IPS-20b (cell line): Measurements from ENCODE around the gene SIPA1.

ENCODE experiments used
- H3K27ac ChIP-seq: one replicate; pipeline ENCODE4 v1.5.1; 2013; ENCODE audit warnings: low read length
- H3K27me3 ChIP-seq: 2 replicates; pipeline ENCODE4 v1.6.1; 2013; ENCODE audit warnings: mild to moderate bottlenecking, low read length, inconsistent platforms; ENCODE audit not compliant: insufficient read depth
- H3K36me3 ChIP-seq: 2 replicates; pipeline ENCODE4 v1.6.1; 2013; ENCODE audit warnings: low read depth, mild to moderate bottlenecking, inconsistent platforms, low read length, moderate library complexity; ENCODE audit not compliant: insufficient read depth
- H3K4me1 ChIP-seq: 2 replicates; pipeline ENCODE4 v1.6.1; 2013; ENCODE audit warnings: mild to moderate bottlenecking, control low read depth, inconsistent platforms, low read length, moderate library complexity; ENCODE audit not compliant: insufficient read depth
- H3K4me3 ChIP-seq: 2 replicates; pipeline ENCODE4 v1.5.1; 2013; ENCODE audit warnings: mild to moderate bottlenecking, low read length, inconsistent platforms
- H3K9ac ChIP-seq: 2 replicates; pipeline ENCODE4 v1.6.1; 2013; ENCODE audit warnings: low read depth, mild to moderate bottlenecking, inconsistent platforms, low read length, moderate library complexity
- H3K9me3 ChIP-seq: 2 replicates; pipeline ENCODE4 v1.6.1; 2013; ENCODE audit warnings: mild to moderate bottlenecking, low read depth, low read length, inconsistent platforms; ENCODE audit not compliant: insufficient read depth

SIPA1 gene

GRCh38 chr11:65596520-65596919, 41.4 kb upstream of the SIPA1 start:
- no peaks in the 10 kb centered on the region; the same call in 1 of the 2 replicates for H3K36me3 ChIP-seq
- no peak overlapping the region for H3K27ac ChIP-seq
- H3K9ac ChIP-seq = no peak overlapping the region
- no peak overlapping the region for H3K4me3 ChIP-seq
- no peaks in the 10 kb centered on the region for H3K4me1 ChIP-seq
- no peaks in the 10 kb centered on the region for H3K9me3 ChIP-seq
- peaks cover 29% of the 10 kb centered on the region for H3K27me3 ChIP-seq

- no peak overlapping the region for H3K4me3 ChIP-seq
- peaks cover 11% of the 10 kb centered on the region for H3K27me3 ChIP-seq
- H3K4me1 ChIP-seq = no peaks in the 10 kb centered on the region
- no peak overlapping the region for H3K27ac ChIP-seq
- no peak overlapping the region for H3K9ac ChIP-seq
- peaks cover under 1% of the 10 kb centered on the region; the same call in 1 of the 2 replicates for H3K36me3 ChIP-seq
- H3K9me3 ChIP-seq = no peaks in the 10 kb centered on the region
These were observed 39.6 kb upstream of the SIPA1 start for GRCh38 chr11:65598258-65598699.

GRCh38 chr11:65599216-65599954, 38.5 kb upstream of the SIPA1 start:
- Histone ChIP-seq H3K4me3 (no peak overlapping the region), H3K36me3 (peaks cover 12% of the 10 kb centered on the region; the same call in 1 of the 2 replicates), H3K9me3 (no peaks in the 10 kb centered on the region), H3K9ac (no peak overlapping the region), H3K4me1 (no peaks in the 10 kb centered on the region), H3K27ac (no peak overlapping the region), H3K27me3 (0 out of 2 replicates have a peak, but pooled peaks cover under 1% of the 10 kb centered on the region)

GRCh38 chr11:65599955-65600246, 38.0 kb upstream of the SIPA1 start:
- Histone ChIP-seq H3K36me3 (peaks cover 17% of the 10 kb centered on the region), H3K27ac (no peak overlapping the region), H3K27me3 (no peaks in the 10 kb centered on the region), H3K9ac (no peak overlapping the region), H3K9me3 (no peaks in the 10 kb centered on the region), H3K4me1 (no peaks in the 10 kb centered on the region), H3K4me3 (no peak overlapping the region)

GRCh38 chr11:65604258-65604657, 33.6 kb upstream of the SIPA1 start:
- Histone ChIP-seq H3K27me3 (0 out of 2 replicates have a peak, but pooled peaks cover 6% of the 10 kb centered on the region), H3K36me3 (peaks cover 33% of the 10 kb centered on the region), H3K9me3 (no peaks in the 10 kb centered on the region), H3K4me3 (no peak overlapping the region), H3K27ac (no peak overlapping the region), H3K4me1 (peaks cover 7% of the 10 kb centered on the region; the same call in 1 of the 2 replicates), H3K9ac (no peak overlapping the region)

- Histone ChIP-seq H3K9ac (peak overlapping the region; percentile 48; the same call in 1 of the 2 replicates), H3K27me3 (0 out of 2 replicates have a peak, but pooled peaks cover 6% of the 10 kb centered on the region), H3K36me3 (peaks cover 37% of the 10 kb centered on the region), H3K4me1 (peaks cover 7% of the 10 kb centered on the region; the same call in 1 of the 2 replicates), H3K9me3 (no peaks in the 10 kb centered on the region), H3K4me3 (peak overlapping the region; percentile 64; the same call in 1 of the 2 replicates), H3K27ac (no peak overlapping the region)
These were observed 30.9 kb upstream of the SIPA1 start for GRCh38 chr11:65606876-65607613.

GRCh38 chr11:65607614-65608426, 30.1 kb upstream of the SIPA1 start:
- Histone ChIP-seq H3K9me3 (no peaks in the 10 kb centered on the region), H3K4me1 (peaks cover 7% of the 10 kb centered on the region; the same call in 1 of the 2 replicates), H3K4me3 (peak overlapping the region; percentile 64; the same call in 1 of the 2 replicates), H3K27me3 (0 out of 2 replicates have a peak, but pooled peaks cover 6% of the 10 kb centered on the region), H3K27ac (no peak overlapping the region), H3K36me3 (peaks cover 43% of the 10 kb centered on the region), H3K9ac (peak overlapping the region; percentile 48; the same call in 1 of the 2 replicates)

GRCh38 chr11:65609229-65609628, 28.7 kb upstream of the SIPA1 start:
- Histone ChIP-seq H3K9me3 (no peaks in the 10 kb centered on the region), H3K27ac (no peak overlapping the region), H3K4me3 (no peak overlapping the region), H3K9ac (no peak overlapping the region), H3K4me1 (peaks cover 7% of the 10 kb centered on the region; the same call in 1 of the 2 replicates), H3K27me3 (0 out of 2 replicates have a peak, but pooled peaks cover 6% of the 10 kb centered on the region), H3K36me3 (peaks cover 33% of the 10 kb centered on the region)

GRCh38 chr11:65609665-65610064, 28.2 kb upstream of the SIPA1 start:
- Histone ChIP-seq H3K9ac (no peak overlapping the region), H3K4me1 (peaks cover 7% of the 10 kb centered on the region; the same call in 1 of the 2 replicates)

GRCh38 chr11:65610404-65610803, 27.5 kb upstream of the SIPA1 start:
- Histone ChIP-seq H3K4me3 (no peak overlapping the region), H3K27ac (no peak overlapping the region), H3K9ac (no peak overlapping the region), H3K9me3 (no peaks in the 10 kb centered on the region), H3K36me3 (peaks cover 21% of the 10 kb centered on the region), H3K27me3 (0 out of 2 replicates have a peak, but pooled peaks cover 6% of the 10 kb centered on the region), H3K4me1 (peaks cover 7% of the 10 kb centered on the region; the same call in 1 of the 2 replicates)

More at GRCh38 chr11:65609665-65610064, 28.2 kb upstream of the SIPA1 start:
- no peak overlapping the region for H3K4me3 ChIP-seq
- peaks cover 28% of the 10 kb centered on the region for H3K36me3 ChIP-seq
- H3K27ac ChIP-seq = no peak overlapping the region
- H3K9me3 ChIP-seq = no peaks in the 10 kb centered on the region
- H3K27me3 ChIP-seq = 0 out of 2 replicates have a peak, but pooled peaks cover 6% of the 10 kb centered on the region
